GM12878 (cell line): ENCODE measurements around the gene BCAS3. TPM values are rescaled to one million over a fixed set of nuclear protein-coding genes. Genes with fewer than 3 reads are reported as not detected.
A peak's percentile ranks its signal among the peaks of the same experiment; 100 is the strongest.
"Not testable (repeated sequence)": the region's sequence is repeated elsewhere in the genome, so short reads cannot be mapped to it uniquely, and the experiment has no call there.

Experiments
- ATAC-seq: fragments of 200-7000 bp; cut with Tn5 transposase; 3 replicates; pipeline ENCODE4 v1.9.1; 2020; ENCODE audit warnings: mild to moderate bottlenecking, moderate library complexity
- BruUV-seq: library from RNA; stranded (reverse); fragments of 400-500 nt; replicated peaks from 2 replicates; lab custom pipeline; 2021; lab: Mats Ljungman, UMichigan
- CTCF ChIA-PET: fragments of 300-600 bp; sonication (Branson Sonifier 250); formaldehyde crosslinking; extraction: SDS; loops from one replicate; lab custom pipeline; 2021; ENCODE audit warnings: inconsistent platforms; lab: Yijun Ruan, JAX
- POLR2A ChIA-PET: fragments of 350-600 bp; formaldehyde crosslinking; extraction: SDS; loops from one replicate; lab custom pipeline; 2021; ENCODE audit warnings: inconsistent platforms; lab: Charles Lee
- RAD21 ChIA-PET: fragments of 300-600 bp; sonication (Branson Sonifier 250); formaldehyde crosslinking; loops from one replicate; lab custom pipeline; 2023; ENCODE audit warnings: antibody characterized with exemption; ENCODE audit not compliant: unreplicated experiment; lab: Charles Lee
- SMC1A ChIA-PET: fragments of 300-600 bp; sonication (Branson Sonifier 250); formaldehyde crosslinking; loops from one replicate; lab custom pipeline; 2023; ENCODE audit not compliant: unreplicated experiment, uncharacterized antibody; lab: Charles Lee
- DNase-seq: peaks from one replicate; pipeline ENCODE4 v3.0.0-alpha.2; 2011; ENCODE audit warnings: low read depth, low spot score
- FAIRE-seq: peaks from 3 replicates; lab custom pipeline; 2011; peaks lifted over from hg19 to GRCh38; lab: Jason Lieb, UNC
- H2AFZ ChIP-seq: 2 replicates; pipeline ENCODE4 v1.6.0; 2011; ENCODE audit warnings: low read depth, low read length, control low read depth; ENCODE audit not compliant: control insufficient read depth
- H3K27ac ChIP-seq: 2 replicates; pipeline ENCODE4 v1.5.1; 2011; ENCODE audit warnings: control low read depth; ENCODE audit not compliant: control insufficient read depth, insufficient read depth
- H3K27me3 ChIP-seq, 2 experiments: replicated peaks in 1 of 2; 2 replicates each; pipeline versions ENCODE4 v1.6.0 to v1.6.1; 2011; ENCODE audit warnings: low read length in 1 of 2; ENCODE audit not compliant: control insufficient read depth in 2 of 2, insufficient read depth in 2 of 2
- H3K36me3 ChIP-seq, 2 experiments: 2 replicates each; pipeline ENCODE4 v1.5.1; 2011; ENCODE audit warnings: low read length in 1 of 2; ENCODE audit not compliant: control insufficient read depth in 2 of 2, insufficient read depth in 2 of 2
- H3K4me1 ChIP-seq: 2 replicates; pipeline ENCODE4 v1.6.1; 2011; ENCODE audit warnings: mild to moderate bottlenecking, low read length, moderate library complexity, mixed read lengths; ENCODE audit not compliant: control insufficient read depth, insufficient read depth
- H3K4me2 ChIP-seq: 2 replicates; pipeline ENCODE4 v1.6.0; 2011; ENCODE audit warnings: control low read depth; ENCODE audit not compliant: control insufficient read depth, insufficient read depth
- H3K4me3 ChIP-seq: fragments of 200-600 bp; sonication (generic); 2 replicates; pipeline ENCODE4 v1.5.1; 2016
- H3K79me2 ChIP-seq: 2 replicates; pipeline ENCODE4 v1.6.0; 2011; ENCODE audit warnings: low read length; ENCODE audit not compliant: control insufficient read depth, insufficient read depth
- H3K9ac ChIP-seq: 2 replicates; pipeline ENCODE4 v1.8.0; 2011; ENCODE audit warnings: low read length, control low read depth, mixed read lengths; ENCODE audit not compliant: control insufficient read depth, insufficient read depth
- H3K9me3 ChIP-seq: replicated peaks from 3 replicates; pipeline ENCODE4 v1.5.1; 2011; ENCODE audit warnings: mild to moderate bottlenecking, low read length; ENCODE audit not compliant: control insufficient read depth, insufficient read depth
- H4K20me1 ChIP-seq: 2 replicates; pipeline ENCODE4 v1.6.0; 2011; ENCODE audit not compliant: control insufficient read depth, insufficient read depth
- ETV6 ChIP-seq, 2 experiments: fragments of 450-650 bp in 1 of 2; IDR thresholded peaks in 1 of 2; conservative IDR thresholded peaks in 1 of 2; 2 replicates each; pipeline ENCODE4 v1.6.1; 2014; ENCODE audit warnings: antibody characterized with exemption in 1 of 2, borderline replicate concordance in 1 of 2, low read depth in 1 of 2, mild to moderate bottlenecking in 1 of 2, moderate library complexity in 1 of 2
- IKZF1 ChIP-seq: fragments of 450-650 bp; conservative IDR thresholded peaks from 2 replicates; pipeline ENCODE4 v1.6.1; 2017; ENCODE audit warnings: antibody characterized with exemption, mild to moderate bottlenecking
- NFXL1 ChIP-seq: fragments of 450-650 bp; IDR thresholded peaks from 2 replicates; pipeline ENCODE4 v1.6.1; 2017; ENCODE audit warnings: antibody characterized with exemption, mild to moderate bottlenecking, borderline replicate concordance
- PML ChIP-seq: IDR thresholded peaks from 2 replicates; pipeline ENCODE4 v1.6.1; 2012; ENCODE audit warnings: low read length, inconsistent platforms
- WGBS: methylation state at CpG from one replicate; pipeline ENCODE4 v1.1.6; 2016; ENCODE audit warnings: low lambda C conversion rate; ENCODE audit not compliant: insufficient replicate concordance, insufficient coverage; ENCODE audit errors: missing lambda C conversion rate; 5-methylcytosine and 5-hydroxymethylcytosine counted together
- in situ Hi-C: fragments of 300-500 bp; cut with MboI; formaldehyde crosslinking; loops from 9 replicates; pipeline ENCODE4 v1.14.3; 2018; ENCODE audit warnings: mixed read lengths
- intact Hi-C: fragments of 100-400 bp; cut with micrococcal nuclease; formaldehyde crosslinking; loops from one replicate; pipeline ENCODE4 v1.14.2; 2022; ENCODE audit not compliant: unreplicated experiment
- polyA plus RNA-seq, 11 experiments: library from polyadenylated mRNA; depleted of rRNA in 4 of 11; unstranded in 6 of 11; stranded (reverse) in 5 of 11; fragments of >200 nt; fragmentation: Nextera tagmentation in 4 of 11; fragmentation: Illumina TruSeq in 1 of 11; extraction: Ambion mirVana in 4 of 11; extraction: Trizol in 1 of 11; gene quantifications; 1 replicate in 1 of 11; 2 replicates in 10 of 11; pipeline versions ENCODE4 v1.2.1 to v1.2.3, GENCODE V29; 2011 to 2016; ENCODE audit warnings: inconsistent platforms in 2 of 11, missing spikeins in 2 of 11, low read depth in 1 of 11
- total RNA-seq, 4 experiments: library from RNA; depleted of rRNA in 3 of 4; stranded (reverse); fragments of >200 nt in 3 of 4; fragmentation: Illumina TruSeq in 1 of 4; extraction: Trizol in 1 of 4; gene quantifications; 2 replicates each; pipeline versions ENCODE4 v1.2.1 to v1.2.3, GENCODE V29; 2013 to 2021

BCAS3 gene
- total and polyA plus RNA-seq, 10 of the 15 experiments (the other 5 are each of a cell fraction or from before 2014, with no cell fraction given), result 2.1 to 11.0 (median 6.6) TPM

DNA sequence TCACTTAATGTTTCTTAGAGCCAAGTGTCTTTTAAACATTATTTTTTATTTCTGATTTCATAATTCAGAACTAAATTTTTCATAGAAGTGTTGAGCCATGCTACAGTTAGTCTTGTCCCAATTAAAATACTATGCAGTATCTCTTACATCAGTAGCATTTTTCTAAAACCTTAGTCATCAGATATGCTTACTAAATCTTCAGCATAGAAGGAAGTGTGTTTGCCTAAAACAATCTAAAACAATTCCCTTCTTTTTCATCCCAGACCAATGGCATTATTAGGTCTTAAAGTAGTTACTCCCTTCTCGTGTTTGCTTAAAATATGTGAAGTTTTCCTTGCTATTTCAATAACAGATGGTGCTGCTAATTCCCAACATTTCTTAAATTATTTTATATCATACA is 13.6 kb upstream of the BCAS3 start:
- Histone ChIP-seq H3K4me2 (no peak overlapping the region), H2AFZ (no peak overlapping the region), H3K27ac (no peak overlapping the region), H3K27me3 (no peaks in the 10 kb centered on the region), H3K36me3 (no peaks in the 10 kb centered on the region; a peak in 3 of 4 replicates)
- DNase-seq (no peak), ATAC-seq (no peak)
- POLR2A ChIA-PET, result no interaction called here
- no TSS peak for BruUV-seq
- SMC1A ChIA-PET, result no interaction called here
- TF ChIP-seq NFXL1, result peak; percentile 29; the same call in 1 of the 2 replicates
- TF ChIP-seq IKZF1, result no peak
- TF ChIP-seq, all 136 proteins: peak for 1
- 46% methylated on average over 1 of the region's 1 CpG for WGBS
- no peak overlapping the region for H3K9ac ChIP-seq
- no peaks in the 10 kb centered on the region for H3K9me3 ChIP-seq
- no peak overlapping the region for H3K4me3 ChIP-seq
- intact Hi-C loops, result no loop called here
- in situ Hi-C loops, result no loop called here
- H3K4me1 ChIP-seq, result no peaks in the 10 kb centered on the region
- no peak for FAIRE-seq
- ChIA-PET CTCF (no interaction called here), RAD21 (no interaction called here)
- H4K20me1 ChIP-seq, result no peaks in the 10 kb centered on the region
- no peaks in the 10 kb centered on the region for H3K79me2 ChIP-seq

- H3K9ac ChIP-seq, result no peak overlapping the region
- intact Hi-C loops (no loop called here), in situ Hi-C loops (no loop called here)
- SMC1A ChIA-PET, result no interaction called here
- H3K9me3 ChIP-seq, result no peaks in the 10 kb centered on the region
- 97% methylated on average over 5 of the region's 5 CpGs for WGBS
- DNase-seq, result no peak
- H2AFZ ChIP-seq, result no peak overlapping the region
- H3K4me3 ChIP-seq, result no peak overlapping the region
- H3K27ac ChIP-seq, result no peak overlapping the region
- ATAC-seq, result no peak
- CTCF ChIA-PET, result no interaction called here
- no TSS peak for BruUV-seq
- no peak for FAIRE-seq
- no peaks in the 10 kb centered on the region for H4K20me1 ChIP-seq
- H3K79me2 ChIP-seq, result no peaks in the 10 kb centered on the region
- POLR2A ChIA-PET, result no interaction called here
- no peak overlapping the region for H3K4me2 ChIP-seq
- no peaks in the 10 kb centered on the region; a peak in 3 of 4 replicates for H3K36me3 ChIP-seq
- no peaks in the 10 kb centered on the region for H3K4me1 ChIP-seq
- TF ChIP-seq PML (no peak), ETV6 (conservative IDR thresholded peaks at IDR 0.05 in 1 of 2, IDR thresholded peaks at IDR 0.05 in 1 of 2; ENCODE audit: borderline replicate concordance in 1 of 2, low read depth in 1 of 2) (0 out of 4 replicates have a peak, but pooled peaks of 1 of the 2 experiments have one; percentile 34)
- no peaks in the 10 kb centered on the region for H3K27me3 ChIP-seq
- RAD21 ChIA-PET, result no interaction called here
Observed at GRCh38 chr17:60665602-60666001, 12.0 kb upstream of the BCAS3 start.

DNA sequence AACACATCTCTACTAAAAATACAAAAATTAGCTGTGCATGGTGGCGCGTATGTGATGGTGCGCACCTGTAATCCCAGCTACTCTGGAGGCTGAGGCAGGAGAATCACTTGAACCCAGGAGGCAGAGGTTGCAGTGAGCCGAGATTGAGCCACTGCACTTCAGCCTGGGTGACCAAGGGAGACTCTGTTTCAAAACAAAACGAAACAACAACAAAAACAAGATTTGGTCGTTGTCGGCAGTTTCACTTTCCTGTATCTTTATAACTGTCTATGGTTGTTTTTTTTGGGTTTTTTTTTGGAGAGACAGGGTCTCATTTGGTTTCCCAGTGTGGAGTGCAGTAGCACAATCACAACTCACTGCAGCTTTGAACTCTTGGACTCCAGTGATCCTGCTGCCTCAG is 8.9 kb upstream of the BCAS3 start:
- BruUV-seq, H3K36me3 ChIP-seq, DNase-seq, RAD21 ChIA-PET, in situ Hi-C loops, H3K9ac ChIP-seq, H3K4me2 ChIP-seq, H3K27me3 ChIP-seq, H3K4me3 ChIP-seq, SMC1A ChIA-PET, H4K20me1 ChIP-seq, H3K79me2 ChIP-seq, H2AFZ ChIP-seq, H3K4me1 ChIP-seq, ATAC-seq, H3K9me3 ChIP-seq, FAIRE-seq, CTCF ChIA-PET, intact Hi-C loops, H3K27ac ChIP-seq: not testable (repeated sequence)
- POLR2A ChIA-PET, result interaction anchor here (1.2 kb wide), 1 partner anchor 9 kb away, joined by 5 read pairs; the partner anchor contains the start of gene BCAS3
- 58% methylated on average over 7 of the region's 7 CpGs for WGBS
